HG02973 (cell line): Measurements from ENCODE around the gene JAK2.
"Not testable (repeated sequence)": the region's sequence is repeated elsewhere in the genome, so short reads cannot be mapped to it uniquely, and the experiment has no call there.

Experiments
- ATAC-seq: cut with Tn5 transposase; IDR thresholded peaks from one replicate; pipeline ENCODE4 v1.9.1; 2021; ENCODE audit warnings: moderate library complexity; ENCODE audit not compliant: unreplicated experiment

JAK2 gene

DNA sequence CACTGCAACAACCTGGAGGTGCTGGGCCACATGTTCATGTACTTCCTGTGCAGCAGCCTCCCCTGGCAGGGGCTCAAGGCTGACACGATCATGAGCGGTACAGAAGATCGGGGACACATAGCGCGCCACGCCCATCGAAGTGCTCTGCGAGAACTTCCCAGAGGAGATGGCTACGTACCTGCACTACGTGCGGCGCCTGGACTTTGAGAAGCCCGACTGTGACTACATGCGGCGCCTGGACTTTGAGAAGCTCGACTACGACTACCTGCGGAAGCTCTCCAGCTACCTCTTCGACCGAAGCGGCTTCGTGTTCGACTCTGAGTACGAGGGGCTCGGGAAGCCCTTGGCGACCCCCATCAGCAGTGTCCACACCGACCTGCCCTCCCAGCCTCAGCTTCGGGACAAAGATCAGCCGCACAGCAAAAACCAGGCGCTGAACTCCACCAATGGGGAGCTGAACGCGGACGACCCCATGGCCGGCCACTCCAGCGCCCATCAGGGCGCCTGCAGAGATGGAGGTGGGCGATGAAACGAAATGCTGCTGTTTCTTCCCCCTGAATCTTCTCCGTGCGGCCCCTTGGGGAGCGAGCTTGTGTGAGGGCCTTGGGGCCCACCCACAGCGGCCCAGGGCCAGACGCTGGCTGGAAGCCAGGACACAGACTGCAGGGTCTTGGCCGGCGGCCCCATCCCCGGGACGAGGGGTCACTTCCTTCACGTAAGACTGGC lies 56.5 kb downstream of the JAK2 start:
- no peak for ATAC-seq

DNA sequence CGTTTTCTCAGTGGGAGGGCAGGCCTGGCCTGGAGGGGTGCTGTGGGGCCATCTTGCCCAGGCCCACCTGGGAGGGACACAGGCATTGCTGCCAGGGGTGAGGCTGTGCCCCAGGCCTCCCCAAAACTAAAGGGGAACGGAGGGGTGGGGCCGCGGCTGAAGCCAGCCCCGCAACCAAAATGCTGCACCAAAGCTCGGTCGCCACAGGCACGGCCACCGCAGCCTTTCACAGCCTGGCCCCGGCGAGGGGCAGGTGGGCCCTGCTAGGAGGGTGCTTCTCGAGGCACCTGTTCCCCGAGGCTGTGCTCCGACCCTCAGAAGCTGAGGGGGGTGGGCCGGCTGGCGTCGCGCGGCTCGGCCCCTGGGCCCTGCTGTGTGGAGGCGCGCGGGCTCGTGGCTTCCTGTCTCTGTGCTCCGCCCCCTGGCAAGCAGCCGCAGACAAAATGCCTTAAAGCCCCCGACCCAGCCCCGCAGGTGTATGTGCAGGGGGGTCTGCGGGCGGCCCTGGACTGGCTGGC lies 57.6 kb downstream of the JAK2 start:
- no peak for ATAC-seq

DNA sequence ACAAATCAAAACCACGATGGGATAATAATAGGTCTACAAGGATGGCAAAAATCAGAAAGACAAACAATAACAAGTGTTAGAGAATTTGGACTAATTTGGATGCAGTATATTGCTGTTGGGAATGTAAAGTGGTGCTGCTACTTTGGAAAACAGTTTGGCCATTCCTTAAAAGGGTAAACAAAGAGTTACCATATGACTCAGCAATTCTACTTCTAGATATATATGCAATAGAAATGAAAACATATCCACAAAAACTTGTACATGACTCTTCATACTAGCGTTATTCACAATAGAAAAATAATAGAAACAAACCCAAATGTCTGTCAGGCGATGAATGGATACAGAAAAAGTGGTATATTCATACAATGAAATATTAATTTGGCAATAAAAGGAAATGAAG lies 58.3 kb downstream of the JAK2 start:
- ATAC-seq: no peak

DNA sequence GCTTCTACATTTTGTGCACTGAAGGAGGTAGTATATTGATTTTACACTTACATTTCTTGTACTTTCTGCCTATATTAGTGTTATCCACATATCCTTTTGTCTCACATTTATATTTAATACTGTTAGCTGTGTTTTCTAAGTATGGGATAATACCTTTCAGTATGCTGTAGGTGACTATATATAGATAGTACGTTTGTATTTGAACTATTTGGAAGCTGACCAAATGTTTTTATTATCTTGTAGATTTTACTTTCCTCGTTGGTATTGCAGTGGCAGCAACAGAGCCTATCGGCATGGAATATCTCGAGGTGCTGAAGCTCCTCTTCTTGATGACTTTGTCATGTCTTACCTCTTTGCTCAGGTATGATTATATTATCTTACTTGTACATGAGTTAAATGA lies 59.1 kb downstream of the JAK2 start:
- ATAC-seq: no peak

DNA sequence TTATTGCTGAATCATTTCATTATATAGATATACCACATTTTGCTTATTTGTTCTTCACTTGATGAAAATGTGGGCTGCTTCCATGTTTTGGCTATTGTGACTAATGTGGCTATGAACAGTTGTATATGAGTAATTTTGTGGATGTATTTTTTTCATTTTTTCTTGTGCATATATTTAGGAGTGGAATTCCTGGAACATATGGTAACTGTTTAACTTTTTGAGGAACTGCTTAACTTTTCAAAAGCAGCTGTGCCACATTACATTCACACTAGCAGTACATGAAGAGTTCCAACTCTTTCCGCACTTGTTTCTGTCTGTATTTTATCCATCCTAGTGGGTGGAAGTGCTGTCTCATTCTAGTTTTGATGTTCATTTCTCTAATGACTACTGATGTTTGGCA lies 67.8 kb downstream of the JAK2 start:
- no peak for ATAC-seq

DNA sequence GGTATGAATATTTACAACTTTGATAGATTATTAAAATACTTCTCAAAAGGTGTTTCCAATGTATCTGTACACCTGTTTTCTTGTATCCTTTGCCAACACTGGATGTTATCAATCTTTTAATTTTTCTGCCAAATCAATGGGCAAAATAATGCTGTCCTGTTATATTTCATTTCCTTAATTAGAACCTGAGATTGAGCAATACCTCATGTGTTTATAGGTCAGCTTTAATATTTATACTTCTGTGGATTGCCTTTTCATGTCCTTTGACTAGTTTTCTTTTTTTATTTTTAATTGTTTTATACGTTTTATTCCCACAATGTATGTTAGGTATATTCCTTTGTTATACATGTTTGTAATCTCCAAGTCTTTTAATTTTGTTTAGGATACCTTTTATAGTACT lies 77.6 kb downstream of the JAK2 start:
- ATAC-seq: no peak

DNA sequence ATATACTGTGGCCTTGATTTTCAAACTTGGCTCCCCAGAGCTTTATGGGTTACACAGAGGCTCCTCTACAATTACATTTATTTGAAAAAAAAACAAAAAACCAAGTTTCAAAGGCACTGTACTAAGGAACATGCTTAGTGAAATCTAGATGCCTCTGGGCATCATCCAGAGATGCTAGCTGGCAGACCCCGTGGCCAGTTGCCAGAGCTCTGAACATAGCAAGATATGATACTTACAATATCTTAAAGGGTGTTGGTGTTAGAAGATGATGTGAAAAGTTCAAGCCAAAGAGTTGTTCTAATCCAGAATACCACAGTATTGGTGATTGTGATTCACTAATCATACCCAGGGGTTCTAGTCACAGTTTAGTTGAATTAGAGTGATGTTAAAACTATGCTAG lies 87.8 kb downstream of the JAK2 start:
- no peak for ATAC-seq

DNA sequence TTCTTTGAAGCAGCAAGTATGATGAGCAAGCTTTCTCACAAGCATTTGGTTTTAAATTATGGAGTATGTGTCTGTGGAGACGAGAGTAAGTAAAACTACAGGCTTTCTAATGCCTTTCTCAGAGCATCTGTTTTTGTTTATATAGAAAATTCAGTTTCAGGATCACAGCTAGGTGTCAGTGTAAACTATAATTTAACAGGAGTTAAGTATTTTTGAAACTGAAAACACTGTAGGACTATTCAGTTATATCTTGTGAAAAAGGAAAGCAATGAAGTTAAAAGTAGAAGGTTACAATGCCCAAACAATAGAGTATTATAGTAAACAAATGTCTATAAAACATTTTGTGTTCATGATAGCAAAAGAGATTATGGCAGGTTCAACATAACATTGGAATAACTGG lies 88.6 kb downstream of the JAK2 start:
- ATAC-seq: no peak

DNA sequence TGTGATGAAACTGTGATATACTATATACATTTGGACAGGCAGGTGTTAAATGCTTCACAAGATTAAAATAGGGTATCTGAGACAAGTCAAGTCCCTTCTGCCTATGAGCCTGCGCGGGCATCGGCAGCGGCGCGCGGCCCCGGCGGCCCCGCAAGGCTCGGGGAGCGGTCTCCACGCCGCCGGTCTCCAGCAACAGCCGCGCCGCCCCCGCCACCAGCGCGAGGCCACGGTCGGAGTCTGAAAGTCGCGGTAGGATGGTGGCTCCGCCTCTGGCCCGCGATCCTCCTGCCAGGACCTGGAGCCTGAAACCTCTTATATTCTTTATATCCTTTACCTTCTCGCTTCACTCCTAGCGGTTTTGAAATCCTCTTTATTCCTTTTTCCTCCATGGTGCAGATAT lies 100.9 kb downstream of the JAK2 start:
- no peak for ATAC-seq

DNA sequence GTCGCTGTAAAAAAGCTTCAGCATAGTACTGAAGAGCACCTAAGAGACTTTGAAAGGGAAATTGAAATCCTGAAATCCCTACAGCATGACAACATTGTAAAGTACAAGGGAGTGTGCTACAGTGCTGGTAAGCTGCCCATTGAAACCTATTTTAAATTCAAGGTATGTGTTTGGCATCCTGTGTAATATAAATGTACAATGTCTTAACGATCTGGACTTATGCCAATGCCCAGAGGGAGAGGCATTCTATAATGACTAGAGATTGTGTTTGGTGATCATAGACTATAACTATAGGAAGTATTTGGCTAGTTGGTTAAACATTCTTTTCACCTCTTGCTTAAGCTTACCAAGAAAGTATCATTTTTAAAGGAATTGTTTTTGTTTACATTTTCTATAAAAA lies 104.7 kb downstream of the JAK2 start:
- no peak for ATAC-seq

DNA sequence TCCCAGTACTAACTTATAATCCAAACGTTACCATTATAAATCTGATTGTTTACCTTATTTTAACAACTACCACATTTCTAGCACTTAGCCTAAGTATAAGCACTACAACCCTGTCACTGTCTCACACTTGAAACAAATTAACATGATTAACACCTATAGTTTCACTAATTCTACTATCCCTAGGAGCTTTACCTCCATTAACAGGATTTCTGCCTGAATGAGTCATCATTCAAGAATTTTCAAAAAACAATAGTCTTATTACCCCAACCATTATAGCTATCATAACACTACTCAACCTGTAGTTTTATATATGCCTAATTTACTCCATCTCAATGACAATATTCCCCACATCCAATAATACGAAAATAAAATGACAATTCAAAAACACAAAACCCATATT lies 110.7 kb downstream of the JAK2 start:
- ATAC-seq: no peak

DNA sequence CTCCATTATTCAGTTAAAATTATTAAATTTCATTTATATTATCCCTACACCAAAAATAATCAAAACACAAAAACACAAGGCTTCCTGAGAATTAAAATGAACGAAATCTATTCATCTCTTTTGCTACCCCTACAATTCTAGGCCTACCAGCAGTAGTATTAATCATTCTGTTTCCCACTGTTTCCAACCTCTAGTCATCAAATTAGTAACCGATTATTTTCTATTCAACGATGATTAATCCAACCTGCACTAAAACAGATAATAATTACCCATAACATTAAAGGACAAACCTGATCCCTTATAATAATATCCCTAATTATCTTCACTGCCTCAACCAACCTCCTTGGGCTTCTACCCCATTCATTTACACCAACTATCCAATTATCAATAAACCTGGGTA lies 114.4 kb downstream of the JAK2 start:
- ATAC-seq: no peak

DNA sequence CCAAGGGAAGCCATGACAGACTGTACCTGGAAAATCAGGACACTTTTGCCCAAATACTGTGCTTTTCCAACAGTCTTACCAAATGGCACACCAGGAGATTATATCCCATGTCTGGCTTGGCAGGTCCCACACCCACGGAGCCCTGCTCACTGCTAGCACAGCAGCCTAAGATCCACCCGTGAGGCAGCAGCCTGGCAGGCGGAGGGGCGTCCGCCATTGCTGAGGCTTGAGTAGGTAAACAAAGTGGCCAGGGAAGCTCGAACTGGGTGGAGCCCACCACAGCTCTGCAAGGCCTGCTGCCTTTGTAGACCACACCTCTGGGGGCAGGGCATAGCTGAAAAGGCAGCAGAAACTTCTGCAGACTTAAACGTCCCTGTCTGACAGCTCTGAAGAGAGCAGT lies 116.1 kb downstream of the JAK2 start:
- ATAC-seq: not testable (repeated sequence)

DNA sequence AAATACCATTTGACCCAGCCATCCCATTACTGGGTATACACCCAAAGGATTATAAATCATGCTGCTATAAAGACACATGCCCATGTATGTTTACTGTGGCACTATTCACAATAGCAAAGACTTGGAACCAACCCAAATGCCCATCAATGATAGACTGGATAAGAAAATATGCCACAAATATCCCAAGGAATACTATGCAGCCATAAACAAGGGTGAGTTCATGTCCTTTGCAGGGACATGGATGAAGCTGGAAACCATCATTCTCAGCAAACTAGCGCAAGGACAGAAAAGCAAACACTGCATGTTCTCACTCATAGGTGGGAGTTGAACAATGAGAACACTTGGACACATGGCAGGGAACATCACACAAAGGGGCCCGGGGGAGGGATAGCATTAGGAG lies 121.4 kb downstream of the JAK2 start:
- ATAC-seq: not testable (repeated sequence)

DNA sequence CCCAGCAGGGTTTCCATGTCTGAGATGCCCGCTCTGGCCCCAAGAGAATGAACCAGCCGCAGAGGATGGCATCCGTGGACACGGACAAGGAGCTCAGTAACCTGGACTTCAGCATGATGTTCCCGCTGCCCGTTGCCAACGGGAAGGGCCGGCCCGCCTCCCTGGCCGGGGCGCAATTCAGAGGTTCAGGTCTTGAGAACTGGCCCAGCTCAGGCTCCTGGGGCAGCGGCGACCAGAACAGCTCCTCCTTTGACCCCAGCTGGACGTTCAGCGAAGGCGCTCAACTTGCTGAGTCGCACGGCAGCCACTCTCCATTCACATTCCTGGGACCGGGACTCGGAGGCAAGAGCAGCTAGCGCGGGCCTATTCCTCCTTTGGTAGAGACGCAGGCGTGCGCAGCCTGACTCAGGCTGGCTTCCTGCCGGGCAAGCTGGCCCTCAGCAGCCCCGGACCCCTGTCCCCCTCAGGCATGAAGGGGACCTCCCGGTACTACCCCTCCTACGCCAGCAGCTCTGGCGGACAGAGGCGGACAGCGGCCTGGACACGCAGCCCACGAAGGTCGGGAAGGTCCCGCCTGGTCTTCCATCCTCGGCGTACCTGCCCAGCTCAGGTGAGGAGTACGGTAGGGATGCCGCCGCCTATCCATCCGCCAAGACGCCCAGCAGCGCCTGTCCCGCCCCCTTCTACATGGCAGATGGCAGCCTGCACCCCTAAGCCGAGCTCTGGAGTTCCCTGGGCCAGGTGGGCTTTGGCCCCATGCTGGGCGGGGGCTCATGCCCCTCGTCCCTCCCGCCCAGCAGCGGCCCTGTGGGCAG lies 126.0 kb downstream of the JAK2 start:
- no peak for ATAC-seq

DNA sequence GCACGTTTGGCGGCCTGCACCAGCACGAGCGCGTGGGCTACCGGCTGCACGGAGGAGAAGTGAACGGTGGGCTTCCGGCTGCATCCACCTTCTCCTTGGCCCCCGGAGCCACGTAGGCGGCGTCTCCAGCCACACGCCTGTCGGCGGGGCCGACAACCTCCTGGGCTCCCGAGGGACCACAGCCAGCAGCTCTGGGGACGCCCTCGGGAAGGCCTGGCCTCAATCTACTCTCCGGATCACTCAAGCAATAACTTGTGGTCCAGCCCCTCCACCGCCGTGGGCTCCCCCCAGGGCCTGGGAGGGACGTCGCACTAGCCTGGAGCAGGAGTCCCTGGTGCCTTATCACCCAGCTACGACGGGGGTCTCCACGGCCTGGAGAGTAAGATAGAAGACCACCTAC lies 126.6 kb downstream of the JAK2 start:
- ATAC-seq: no peak

DNA sequence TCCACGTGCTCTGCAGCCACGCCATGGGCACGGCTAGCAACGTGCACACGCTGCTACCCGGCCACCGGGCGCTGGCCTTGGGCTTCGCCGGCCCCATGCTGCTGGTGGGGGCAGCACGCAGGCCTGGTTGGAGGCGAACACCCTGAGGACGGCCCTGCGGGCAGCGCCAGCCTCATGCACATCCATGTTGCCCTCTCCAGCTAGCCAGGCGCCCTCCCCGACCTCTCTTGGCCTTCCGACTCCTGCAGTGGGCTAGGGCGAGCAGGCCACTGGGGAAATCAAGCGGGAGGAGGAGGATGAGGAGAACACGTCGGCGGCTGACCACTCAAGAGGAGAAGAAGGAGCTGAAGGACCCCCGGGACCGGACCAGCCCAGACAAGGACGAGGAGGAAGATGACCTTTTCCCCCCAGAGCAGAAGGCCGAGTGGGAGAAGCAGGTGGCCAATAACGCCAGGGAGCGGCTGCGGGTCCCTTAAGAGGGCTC lies 127.1 kb downstream of the JAK2 start:
- ATAC-seq: no peak

DNA sequence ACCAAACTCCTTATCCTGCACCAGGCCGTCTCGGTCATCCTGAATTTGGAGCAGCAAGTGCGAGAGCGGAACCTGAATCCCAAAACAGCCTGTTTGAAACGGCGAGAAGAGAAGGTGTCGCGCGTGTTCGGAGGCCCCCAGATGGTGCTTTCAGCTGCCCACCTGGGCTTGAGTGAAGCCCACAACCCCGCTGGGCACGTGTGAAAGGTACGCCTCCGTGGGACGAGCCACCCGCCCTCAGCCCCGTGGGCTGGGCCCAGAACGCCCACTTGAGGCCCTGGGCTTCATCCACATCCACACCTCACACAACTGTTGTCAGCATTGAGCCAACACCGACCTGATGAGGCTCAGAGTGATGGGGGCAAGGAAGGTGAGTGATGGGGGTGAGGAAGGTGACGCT lies 127.6 kb downstream of the JAK2 start:
- no peak for ATAC-seq

DNA sequence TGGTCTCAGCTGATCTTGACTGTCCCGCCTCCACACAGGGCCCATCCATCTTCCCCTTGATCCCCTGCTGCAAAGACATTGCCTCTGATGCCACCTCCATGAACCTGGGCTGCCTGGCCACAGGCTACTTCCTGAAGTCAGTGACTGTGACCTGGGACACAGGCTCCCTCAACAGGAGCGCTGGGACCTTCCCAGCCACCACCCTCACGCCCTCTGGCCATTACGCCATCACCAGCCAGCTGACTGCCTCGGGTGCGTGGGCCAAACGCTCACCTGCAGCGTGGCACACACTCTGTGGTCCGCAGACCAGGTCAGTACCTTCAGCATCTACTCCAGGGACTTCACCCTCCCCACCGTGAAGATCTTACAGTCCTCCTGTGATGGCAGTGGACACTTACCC lies 128.5 kb downstream of the JAK2 start:
- no peak for ATAC-seq

DNA sequence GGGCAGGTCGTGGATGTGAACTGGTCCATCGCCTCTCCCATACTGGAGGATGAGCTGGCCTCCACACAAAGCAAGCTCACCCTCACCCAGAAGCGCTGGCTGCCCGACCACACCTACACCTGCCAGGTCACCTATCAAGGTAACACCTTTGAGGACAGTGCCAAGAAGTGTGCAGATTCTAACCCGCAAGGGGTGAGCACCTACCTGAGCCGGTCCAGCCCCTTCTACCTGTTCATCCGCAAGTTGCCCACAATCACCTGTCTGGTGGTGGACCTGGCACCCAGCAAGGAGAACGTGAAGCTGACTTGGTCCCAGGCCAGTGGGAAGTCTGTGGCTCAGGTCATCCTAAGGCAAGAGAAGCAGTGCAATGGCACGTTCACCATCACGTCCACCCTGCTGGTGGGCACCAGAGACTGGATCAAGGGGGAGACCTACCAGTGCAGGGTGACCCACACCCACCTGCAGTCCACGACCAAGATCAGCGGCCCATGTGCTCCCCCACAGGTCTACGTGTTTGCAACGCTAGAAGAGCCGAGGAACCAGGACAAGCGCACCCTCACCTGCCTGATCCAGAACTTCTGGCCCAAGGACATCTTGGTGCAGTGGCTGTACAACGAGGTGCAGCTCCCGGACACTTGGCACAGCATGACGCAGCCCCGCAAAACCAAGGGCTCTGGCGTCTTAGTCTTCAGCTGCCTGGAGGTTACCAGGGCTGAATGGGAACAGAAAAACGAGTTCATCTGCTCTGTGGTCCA lies 129.1 kb downstream of the JAK2 start:
- no peak for ATAC-seq

DNA sequence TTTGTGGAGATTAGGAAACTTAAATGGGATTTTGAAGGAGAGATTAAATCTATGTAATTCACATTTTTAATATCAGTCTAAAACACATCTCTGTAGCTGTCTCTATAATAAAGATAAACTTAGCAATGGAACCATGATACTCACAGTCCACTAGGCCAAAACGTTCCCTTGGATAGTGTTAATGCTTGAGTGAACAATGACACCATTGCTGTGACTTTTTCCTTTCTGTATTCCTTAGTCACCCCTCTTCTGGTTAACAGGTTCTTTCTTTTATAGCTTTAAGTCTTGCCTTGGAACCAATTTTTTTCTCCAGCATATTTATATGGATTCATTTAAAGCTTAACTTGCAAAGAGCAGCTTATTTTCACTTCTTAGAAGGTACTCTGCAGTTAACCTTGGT lies 137.0 kb downstream of the JAK2 start:
- no peak for ATAC-seq

DNA sequence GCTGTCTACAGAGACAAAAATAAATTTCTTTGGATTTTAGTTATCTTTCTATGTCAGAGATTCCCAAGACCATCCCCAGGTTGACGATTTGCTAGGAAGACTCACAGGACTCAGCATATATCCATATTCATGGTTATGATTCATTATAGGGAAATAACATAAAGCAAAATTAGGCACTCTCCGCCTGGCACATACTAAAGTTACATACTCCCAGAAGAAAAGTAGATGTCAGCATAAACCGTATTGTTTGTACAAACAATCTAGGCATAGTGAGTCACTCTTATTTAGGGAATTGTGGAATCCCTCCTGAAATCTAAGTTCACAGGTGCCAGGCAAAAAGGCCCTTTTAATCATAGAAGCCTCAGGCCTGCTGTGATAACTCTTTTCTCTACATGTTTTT lies 137.4 kb downstream of the JAK2 start:
- no peak for ATAC-seq
